Measurements from ENCODE around the gene RDH14.

GRCh38 chr2:18593496-18593895 lies 33.0 kb upstream of the RDH14 start:
- no peak for TF ChIP-seq CTCF (IDR thresholded peaks at IDR 0.05)
- no peak for TF ChIP-seq POLR2A (IDR thresholded peaks at IDR 0.05)
